NT2/D1 (cell line): ENCODE results near the gene TRAM2.

Experiments used
- SUZ12 ChIP-seq: IDR thresholded peaks from 2 replicates; pipeline ENCODE4 v1.6.1; 2011; ENCODE audit not compliant: insufficient read length, insufficient read depth; ENCODE audit errors: extremely low read depth
- YY1 ChIP-seq: IDR thresholded peaks from 2 replicates; pipeline ENCODE4 v1.6.1; 2011; ENCODE audit not compliant: insufficient read length, insufficient read depth
- ZNF274 ChIP-seq: IDR thresholded peaks from 2 replicates; pipeline ENCODE4 v1.6.1; 2011; ENCODE audit warnings: mild to moderate bottlenecking, low read depth, low read length

- no peak for TF ChIP-seq YY1
- TF ChIP-seq ZNF274: no peak
- no peak for TF ChIP-seq SUZ12
Measured at GRCh38 chr6:52575502-52575892, 1.4 kb downstream of the TRAM2 start.
